ENCODE results near the gene PUM2.

DNA sequence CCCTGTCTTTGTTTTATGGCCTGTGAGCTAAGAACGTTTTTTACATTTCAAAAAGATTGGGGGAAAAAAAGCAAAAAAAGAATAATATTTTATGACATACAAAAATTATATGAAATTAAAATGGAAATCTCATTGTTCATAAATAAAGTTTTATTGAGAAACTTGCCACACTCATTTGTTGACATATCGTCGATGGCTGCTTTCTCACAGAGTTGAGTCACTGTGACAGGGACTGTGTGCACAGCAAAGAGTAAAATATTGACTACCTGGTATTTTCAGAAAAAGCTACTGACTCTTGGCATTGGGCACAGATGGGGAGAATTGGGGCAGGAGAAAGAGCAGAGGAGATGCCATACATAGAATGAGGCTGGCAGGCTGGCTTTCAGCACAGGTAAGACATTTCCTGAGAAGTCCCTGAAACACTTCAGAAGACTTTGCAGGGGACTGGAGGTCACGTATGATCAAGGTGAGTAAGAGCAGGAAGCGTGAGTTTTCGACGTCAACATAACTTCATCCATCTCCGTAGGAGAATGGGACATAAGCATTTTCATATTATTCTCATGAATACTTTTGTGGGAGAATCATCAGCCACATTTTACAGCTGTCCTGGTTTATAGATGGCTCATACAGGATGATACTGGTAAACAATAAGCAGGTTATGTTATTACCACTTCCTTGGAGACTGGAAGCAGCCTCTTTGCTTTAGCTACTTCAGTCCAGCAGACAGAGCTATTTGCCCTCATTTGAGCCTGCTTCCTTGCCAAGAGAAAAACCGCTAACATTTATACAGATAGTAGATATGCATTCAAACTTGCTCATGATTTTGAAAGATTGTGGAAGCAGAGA, 32.5 kb upstream of the PUM2 start:
- no peak for TF ChIP-seq POLR2A (IDR thresholded peaks at IDR 0.05)
- TF ChIP-seq, protein P1, sequence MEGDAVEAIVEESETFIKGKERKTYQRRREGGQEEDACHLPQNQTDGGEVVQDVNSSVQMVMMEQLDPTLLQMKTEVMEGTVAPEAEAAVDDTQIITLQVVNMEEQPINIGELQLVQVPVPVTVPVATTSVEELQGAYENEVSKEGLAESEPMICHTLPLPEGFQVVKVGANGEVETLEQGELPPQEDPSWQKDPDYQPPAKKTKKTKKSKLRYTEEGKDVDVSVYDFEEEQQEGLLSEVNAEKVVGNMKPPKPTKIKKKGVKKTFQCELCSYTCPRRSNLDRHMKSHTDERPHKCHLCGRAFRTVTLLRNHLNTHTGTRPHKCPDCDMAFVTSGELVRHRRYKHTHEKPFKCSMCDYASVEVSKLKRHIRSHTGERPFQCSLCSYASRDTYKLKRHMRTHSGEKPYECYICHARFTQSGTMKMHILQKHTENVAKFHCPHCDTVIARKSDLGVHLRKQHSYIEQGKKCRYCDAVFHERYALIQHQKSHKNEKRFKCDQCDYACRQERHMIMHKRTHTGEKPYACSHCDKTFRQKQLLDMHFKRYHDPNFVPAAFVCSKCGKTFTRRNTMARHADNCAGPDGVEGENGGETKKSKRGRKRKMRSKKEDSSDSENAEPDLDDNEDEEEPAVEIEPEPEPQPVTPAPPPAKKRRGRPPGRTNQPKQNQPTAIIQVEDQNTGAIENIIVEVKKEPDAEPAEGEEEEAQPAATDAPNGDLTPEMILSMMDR (IDR thresholded peaks at IDR 0.05), result no peak

All from esophagus squamous epithelium (tissue), 4 donors.